Transverse colon (tissue), 4 donors: ENCODE data around the gene TMED8.

Source experiments
- CTCF ChIP-seq, 5 experiments: fragments of 200-600 bp in 3 of 5; fragments of 450-650 bp in 2 of 5; sonication (generic) in 3 of 5; IDR thresholded peaks; 1 replicate in 2 of 5; 2 replicates in 3 of 5; pipeline ENCODE4 v1.5.1; 2016 to 2017; ENCODE audit warnings: antibody characterized with exemption in 5 of 5, inconsistent platforms in 3 of 5, mild to moderate bottlenecking in 2 of 5, moderate library complexity in 1 of 5
- POLR2A ChIP-seq: fragments of 450-650 bp; IDR thresholded peaks from one replicate; pipeline ENCODE4 v1.6.1; 2016; ENCODE audit warnings: antibody characterized with exemption, mild to moderate bottlenecking, moderate library complexity
- POLR2AphosphoS5 ChIP-seq, 3 donors: sonication (generic); formaldehyde crosslinking; IDR thresholded peaks; one replicate each; pipeline ENCODE4 v1.6.1; 2016; ENCODE audit warnings: antibody characterized with exemption in 3 of 3

GRCh38 chr14:77364146-77364545 lies 12.7 kb downstream of the TMED8 start:
- TF ChIP-seq CTCF (IDR thresholded peaks at IDR 0.05) (no peak), POLR2AphosphoS5 (IDR thresholded peaks at IDR 0.05) (no peak), POLR2A (no peak)
